Brain microvascular endothelial cell (primary cell): Measurements from ENCODE around the gene TMEM223.

Source experiments
- DNase-seq: peaks from one replicate; pipeline ENCODE4 v3.0.0-alpha.2; 2020
- H3K27ac ChIP-seq: fragments of 250-450 bp; sonication (Bioruptor Pico); 2 replicates; pipeline ENCODE4 v1.5.1; 2020; ENCODE audit warnings: mild to moderate bottlenecking, moderate library complexity
- H3K27me3 ChIP-seq: fragments of 250-450 bp; sonication (Bioruptor Pico); replicated peaks from 2 replicates; pipeline ENCODE4 v1.5.1; 2020; ENCODE audit warnings: mild to moderate bottlenecking
- H3K36me3 ChIP-seq: fragments of 250-450 bp; sonication (Bioruptor Pico); replicated peaks from 2 replicates; pipeline ENCODE4 v1.5.1; 2020; ENCODE audit warnings: mild to moderate bottlenecking
- H3K4me3 ChIP-seq: 2 replicates; pipeline ENCODE4 v1.5.1; 2011; ENCODE audit warnings: low read depth, mild to moderate bottlenecking, control low read depth, low read length, moderate library complexity
- CTCF ChIP-seq: IDR thresholded peaks from 2 replicates; pipeline ENCODE4 v1.5.1; 2011; ENCODE audit warnings: low read depth, mild to moderate bottlenecking, moderate library complexity, low read length, control low read depth, inconsistent platforms; ENCODE audit errors: missing control alignments
- in situ Hi-C: cut with HindIII; loops from 2 replicates; pipeline ENCODE4 v1.10.0; 2017; ENCODE audit warnings: low sequenced_read_pairs, low pct_ligation_motif_present

Gene TMEM223

GRCh38 chr11:62782753-62783152 lies 9.1 kb downstream of the TMEM223 start:
- H3K36me3 ChIP-seq, result peaks cover 2% of the 10 kb centered on the region
- H3K27me3 ChIP-seq, result no peaks in the 10 kb centered on the region
- in situ Hi-C loops, result no loop called here
- H3K27ac ChIP-seq, result no peak overlapping the region
- no peak overlapping the region for H3K4me3 ChIP-seq
- no peak for DNase-seq
- no peak for TF ChIP-seq CTCF

- Histone ChIP-seq H3K4me3 (no peak overlapping the region), H3K27ac (no peak overlapping the region), H3K36me3 (peaks cover 9% of the 10 kb centered on the region), H3K27me3 (no peaks in the 10 kb centered on the region)
- no peak for DNase-seq
- in situ Hi-C loops, result no loop called here
- no peak for TF ChIP-seq CTCF
Observed at GRCh38 chr11:62778441-62778840, 13.4 kb downstream of the TMEM223 start.

- Histone ChIP-seq H3K27me3 (no peaks in the 10 kb centered on the region), H3K36me3 (peaks cover 9% of the 10 kb centered on the region), H3K27ac (no peak overlapping the region), H3K4me3 (no peak overlapping the region)
- no peak for DNase-seq
- TF ChIP-seq CTCF, result no peak
- in situ Hi-C loops, result no loop called here
Observed at GRCh38 chr11:62777389-62777788, 14.4 kb downstream of the TMEM223 start.

GRCh38 chr11:62775646-62776045 lies 16.2 kb downstream of the TMEM223 start:
- Histone ChIP-seq H3K27ac (no peak overlapping the region), H3K27me3 (no peaks in the 10 kb centered on the region), H3K4me3 (no peak overlapping the region), H3K36me3 (peaks cover 9% of the 10 kb centered on the region)
- TF ChIP-seq CTCF, result no peak
- DNase-seq, result no peak
- in situ Hi-C loops, result no loop called here

GRCh38 chr11:62774407-62774806 lies 17.4 kb downstream of the TMEM223 start:
- no peak for TF ChIP-seq CTCF
- Histone ChIP-seq H3K4me3 (no peak overlapping the region), H3K27ac (no peak overlapping the region), H3K27me3 (no peaks in the 10 kb centered on the region), H3K36me3 (peaks cover 9% of the 10 kb centered on the region)
- in situ Hi-C loops, result no loop called here
- DNase-seq, result no peak

GRCh38 chr11:62771144-62772021 lies 20.4 kb downstream of the TMEM223 start, which contains the start of gene TAF6L:
TAF6L (plus strand) TSS chr11:62771396; CDS start chr11:62775784, 4,388 bp downstream.
- peaks cover 13% of the 10 kb centered on the region for H3K36me3 ChIP-seq
- in situ Hi-C loops, result no loop called here
- peak; percentile 97 for DNase-seq
- no peak for TF ChIP-seq CTCF
- peak within 1 kb of the TSS; percentile 75 for H3K4me3 ChIP-seq
- H3K27me3 ChIP-seq, result no peaks in the 10 kb centered on the region
- peak within 1 kb of the TSS; percentile 93 for H3K27ac ChIP-seq
